Stimulated activated CD8-positive, alpha-beta memory T cell treated with anti-CD3 and anti-CD28 coated beads, Interleukin-15, amount 100 ng/mL, for 48 hours (primary cell): ENCODE data around the gene PDZRN3.

Source experiments
- DNase-seq, 2 donors: peaks; one replicate each; pipeline ENCODE4 v3.0.0-alpha.2; 2020; ENCODE audit warnings: low read depth in 2 of 2

Gene PDZRN3

GRCh38 chr3:73452729-73453128 is 172.0 kb downstream of the PDZRN3 start:
- DNase-seq = no peak

DNA sequence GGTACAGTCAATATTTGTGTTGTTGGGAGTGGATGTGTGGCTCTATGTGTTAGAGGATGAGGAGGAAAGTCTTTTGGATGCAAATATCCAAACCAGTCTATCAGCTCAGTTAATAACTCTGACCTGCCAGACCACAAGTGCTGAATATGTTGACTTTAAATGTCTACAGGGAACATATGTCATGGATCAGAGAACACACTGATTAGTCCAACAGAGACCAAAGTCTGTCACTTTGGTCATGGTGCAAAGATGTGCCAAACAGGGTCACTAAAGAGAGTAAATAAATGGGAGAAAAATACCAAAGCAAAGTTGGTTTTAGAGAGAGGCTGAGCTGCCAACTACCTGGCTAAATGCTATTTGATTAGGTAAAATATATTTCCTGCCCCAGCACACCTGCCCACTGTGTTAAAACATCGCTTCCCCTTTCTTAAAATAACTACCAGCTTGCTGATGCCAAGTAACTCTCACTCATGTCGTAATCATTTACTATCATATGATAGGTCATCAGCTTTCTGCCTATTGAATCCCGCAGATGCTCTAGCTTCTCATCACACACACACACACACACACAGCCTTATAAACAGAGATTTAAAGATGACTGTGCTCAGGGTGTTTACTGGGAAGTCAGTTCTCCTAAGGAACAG is 173.3 kb downstream of the PDZRN3 start:
- DNase-seq = no peak

GRCh38 chr3:73449774-73450173 is 175.0 kb downstream of the PDZRN3 start:
- no peak for DNase-seq

DNA sequence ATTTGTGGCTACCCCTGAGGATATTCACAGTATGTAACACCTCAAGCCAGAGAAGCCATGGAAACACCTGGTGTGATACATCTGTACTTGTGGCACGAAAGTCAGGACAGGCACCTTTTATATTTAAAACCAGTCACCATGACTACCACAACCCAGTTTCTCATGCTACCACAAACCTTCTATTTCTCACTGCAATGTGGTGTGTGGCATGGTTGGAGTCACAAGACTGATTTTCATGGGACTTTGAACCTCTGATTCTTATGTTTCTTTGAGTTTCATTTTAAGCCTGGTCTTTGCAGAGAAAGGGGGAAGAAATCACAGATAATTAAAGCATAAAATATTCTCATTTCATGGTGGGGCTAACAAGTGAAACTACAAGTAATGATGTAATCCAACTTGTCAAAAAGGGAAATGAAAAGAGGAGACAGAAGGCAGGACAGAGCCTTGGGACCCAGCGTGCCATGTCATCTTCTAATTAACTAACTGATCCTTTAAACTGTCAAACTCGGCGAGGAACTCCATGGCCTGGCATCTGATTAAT is 175.9 kb downstream of the PDZRN3 start:
- no peak for DNase-seq

GRCh38 chr3:73448041-73448440 is 176.7 kb downstream of the PDZRN3 start:
- no peak for DNase-seq

DNA sequence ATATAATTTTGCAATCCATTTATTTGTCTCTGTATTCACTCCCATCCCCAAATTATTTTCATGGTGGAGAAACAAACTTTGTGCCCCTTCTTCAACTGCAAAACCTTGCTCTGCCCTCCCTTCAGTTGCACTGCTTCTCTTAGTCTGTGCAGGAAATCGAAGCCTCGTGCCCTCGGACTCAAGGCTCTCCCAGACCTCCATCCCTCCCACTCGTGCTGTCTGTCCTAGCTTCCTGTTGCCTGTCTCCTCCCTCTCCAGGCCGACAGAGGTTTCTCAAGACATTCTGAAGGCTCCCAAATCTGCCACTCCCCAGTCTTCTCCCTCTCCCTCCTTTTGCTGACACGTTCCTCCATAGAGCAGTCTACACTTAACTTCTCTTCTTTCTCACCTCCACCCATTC is 177.6 kb downstream of the PDZRN3 start:
- DNase-seq = no peak

GRCh38 chr3:73446467-73447110 is 178.2 kb downstream of the PDZRN3 start:
- no peak for DNase-seq

DNA sequence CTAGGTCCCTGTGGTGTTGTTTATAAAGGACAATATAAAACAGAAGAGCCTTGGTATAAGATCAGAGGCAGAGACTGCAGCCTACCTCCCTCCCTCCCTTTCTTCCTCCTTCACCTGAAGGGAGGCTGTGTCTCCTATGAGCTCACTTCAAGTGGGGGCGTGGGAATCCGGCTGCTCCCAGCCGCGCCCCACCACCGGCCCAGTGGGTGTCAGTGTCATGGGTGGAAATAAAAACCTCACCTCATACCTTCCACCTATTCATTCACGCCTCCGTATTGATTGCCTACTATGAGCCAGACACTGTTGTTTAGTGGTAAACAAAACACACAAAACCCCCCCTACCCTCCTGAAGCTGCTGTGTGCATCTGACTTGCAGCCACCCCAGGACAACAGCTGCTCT is 181.9 kb downstream of the PDZRN3 start:
- no peak for DNase-seq

- DNase-seq = no peak
Measured at GRCh38 chr3:73442152-73442551, 182.6 kb downstream of the PDZRN3 start.

DNA sequence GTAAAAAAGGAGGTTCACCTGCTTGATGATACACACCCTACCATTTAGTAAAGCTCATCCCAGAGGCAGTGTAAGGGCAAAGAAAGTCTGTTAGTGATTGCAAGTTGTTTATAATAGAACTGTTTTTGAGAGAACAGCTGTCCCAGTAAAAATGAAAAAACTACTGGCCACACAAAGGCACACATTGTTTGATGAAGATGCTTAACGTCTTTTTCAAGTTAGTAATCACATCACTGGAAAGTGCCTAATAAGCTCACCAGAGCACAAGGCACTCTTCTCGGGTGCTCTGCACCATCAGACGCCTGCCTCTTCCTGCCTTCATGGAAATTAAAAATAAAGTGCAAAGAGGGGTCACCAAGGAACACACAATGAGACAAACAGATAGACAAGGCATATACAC is 186.9 kb downstream of the PDZRN3 start:
- no peak for DNase-seq

- DNase-seq = no peak
Measured at GRCh38 chr3:73435055-73435454, 189.7 kb downstream of the PDZRN3 start.

DNA sequence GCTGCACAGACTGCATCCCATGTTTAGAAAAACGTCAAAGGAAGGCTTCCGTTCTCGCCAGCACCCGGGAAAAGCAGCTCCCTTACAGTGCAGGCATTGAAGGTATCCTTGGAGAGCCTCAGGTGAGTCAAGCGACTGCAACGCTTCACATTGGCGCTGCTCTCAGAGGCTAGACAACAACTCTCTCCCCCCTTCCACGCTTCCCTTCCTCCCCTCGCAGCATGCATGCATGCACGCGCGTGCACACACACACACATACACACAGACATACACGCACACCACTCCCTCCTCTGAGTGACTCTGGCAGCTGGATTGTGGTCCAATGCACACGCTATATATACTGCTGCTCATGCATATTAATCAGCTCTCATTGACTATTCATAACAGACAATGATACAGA is 191.1 kb downstream of the PDZRN3 start:
- no peak for DNase-seq

DNA sequence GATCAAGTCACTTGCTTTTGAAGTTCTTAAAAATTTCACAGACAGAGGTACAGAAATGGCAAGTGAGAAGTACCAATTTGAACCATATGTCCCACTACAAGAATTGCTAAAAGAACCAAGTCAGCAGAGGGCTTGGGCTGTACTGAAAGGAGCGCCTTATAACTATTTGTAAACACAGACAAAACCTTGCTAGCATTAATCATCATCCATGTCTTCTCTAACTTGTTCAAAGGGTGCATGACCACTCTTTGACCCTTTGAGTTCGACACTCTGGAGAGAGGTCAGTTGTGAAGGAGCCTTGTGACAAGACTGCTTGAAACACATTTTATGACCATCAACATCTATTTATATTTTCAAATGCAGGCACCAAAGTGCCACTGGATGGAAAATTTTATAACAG is 191.7 kb downstream of the PDZRN3 start:
- no peak for DNase-seq

- no peak for DNase-seq
Measured at GRCh38 chr3:73432706-73433032, 192.1 kb downstream of the PDZRN3 start.

- no peak for DNase-seq
Measured at GRCh38 chr3:73432023-73432705, 192.6 kb downstream of the PDZRN3 start.

- DNase-seq = no peak
Measured at GRCh38 chr3:73431183-73431900, 193.4 kb downstream of the PDZRN3 start.

GRCh38 chr3:73427048-73427706 is 197.6 kb downstream of the PDZRN3 start:
- no peak for DNase-seq

GRCh38 chr3:73426606-73427005 is 198.1 kb downstream of the PDZRN3 start:
- no peak for DNase-seq

GRCh38 chr3:73423116-73423515 is 201.6 kb downstream of the PDZRN3 start:
- DNase-seq = no peak

- DNase-seq = no peak
Measured at GRCh38 chr3:73422571-73422970, 202.2 kb downstream of the PDZRN3 start.

GRCh38 chr3:73419942-73420341 is 204.8 kb downstream of the PDZRN3 start:
- DNase-seq = no peak
